Osteoblast (primary cell): Measurements from ENCODE around the gene FAM117A. TPM values are rescaled to one million over a fixed set of nuclear protein-coding genes. Genes with fewer than 3 reads are reported as not detected.

Experiments
- DNase-seq: peaks from one replicate; pipeline ENCODE4 v3.0.0; 2011; ENCODE audit warnings: low spot score, mixed read lengths; ENCODE audit not compliant: insufficient read length; ENCODE audit errors: missing footprints
- H2AFZ ChIP-seq: 2 replicates; pipeline ENCODE4 v1.6.0; 2011; ENCODE audit warnings: mild to moderate bottlenecking, low read length
- H3K27ac ChIP-seq: 2 replicates; pipeline ENCODE4 v1.5.1; 2011; ENCODE audit warnings: mild to moderate bottlenecking, low read depth, low read length, moderate library complexity
- H3K27me3 ChIP-seq: 2 replicates; pipeline ENCODE4 v1.6.0; 2012; ENCODE audit warnings: mild to moderate bottlenecking, control low read depth, inconsistent platforms, low read length, moderate library complexity; ENCODE audit not compliant: insufficient read depth
- H3K36me3 ChIP-seq: 2 replicates; pipeline ENCODE4 v1.5.1; 2011; ENCODE audit warnings: mild to moderate bottlenecking, low read length, control low read depth, moderate library complexity; ENCODE audit not compliant: insufficient read depth
- H3K4me1 ChIP-seq: 2 replicates; pipeline ENCODE4 v1.5.1; 2011; ENCODE audit warnings: mild to moderate bottlenecking, low read length, control low read depth, moderate library complexity; ENCODE audit not compliant: insufficient read depth
- H3K4me2 ChIP-seq: 2 replicates; pipeline ENCODE4 v1.6.0; 2011; ENCODE audit warnings: mild to moderate bottlenecking, low read length; ENCODE audit not compliant: insufficient read depth
- H3K4me3 ChIP-seq: fragments of 200-600 bp; sonication (generic); 3 replicates; pipeline ENCODE4 v1.5.1; 2012; ENCODE audit warnings: mild to moderate bottlenecking, low read length, inconsistent platforms; ENCODE audit not compliant: insufficient read depth
- H3K79me2 ChIP-seq: 2 replicates; pipeline ENCODE4 v1.6.0; 2012; ENCODE audit warnings: mild to moderate bottlenecking, low read length, control low read depth, inconsistent platforms; ENCODE audit not compliant: insufficient read depth
- H3K9me3 ChIP-seq: 2 replicates; pipeline ENCODE4 v1.5.1; 2011; ENCODE audit warnings: low read depth, low read length, control low read depth
- H4K20me1 ChIP-seq: 2 replicates; pipeline ENCODE4 v1.6.0; 2012; ENCODE audit warnings: mild to moderate bottlenecking, low read length, control low read depth; ENCODE audit not compliant: insufficient read depth
- total RNA-seq: library from RNA; depleted of rRNA; stranded (reverse); fragments of >200 nt; gene quantifications from 2 replicates; pipeline ENCODE4 v1.2.3, GENCODE V29; 2012
- TF ChIP-seq, protein P1 (sequence below): IDR thresholded peaks from 2 replicates; pipeline ENCODE4 v1.5.1; 2011; ENCODE audit warnings: mild to moderate bottlenecking, low read depth, low read length, moderate library complexity; ENCODE audit errors: extremely low read depth

The FAM117A gene
- total RNA-seq, 1 donor: 8.7 TPM

DNA sequence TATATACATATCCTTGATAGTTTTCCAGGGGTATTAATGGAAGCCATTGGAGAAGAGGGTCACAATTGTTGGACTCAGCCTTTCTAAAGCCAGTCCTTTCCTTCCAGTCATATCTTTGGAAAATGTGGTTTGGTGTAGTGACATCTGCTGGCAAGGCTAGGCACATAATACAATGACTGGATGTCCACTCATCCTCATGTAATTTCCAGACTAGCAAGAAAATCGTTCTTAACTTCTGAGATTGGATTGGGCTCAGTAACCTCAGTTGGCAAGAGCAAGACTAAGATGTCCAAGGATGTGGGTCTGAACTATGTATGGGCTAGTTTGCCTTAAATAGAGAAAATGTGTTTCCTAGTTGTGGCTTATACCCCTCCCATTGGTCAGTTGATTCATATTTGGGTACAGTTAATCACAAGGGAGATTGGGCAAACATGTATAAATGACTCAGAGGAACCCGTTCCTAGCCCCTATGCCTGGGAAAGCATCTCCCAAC is 15.9 kb upstream of the FAM117A start:
- peak overlapping the region; percentile 49 for H3K4me2 ChIP-seq
- H3K4me1 ChIP-seq: peaks cover 22% of the 10 kb centered on the region
- peak overlapping the region; percentile 71 for H3K27ac ChIP-seq
- no peaks in the 10 kb centered on the region for H3K9me3 ChIP-seq
- H3K4me3 ChIP-seq: no peak overlapping the region
- DNase-seq: peak; percentile 83
- H2AFZ ChIP-seq: peak overlapping the region; percentile 50
- H3K36me3 ChIP-seq: no peaks in the 10 kb centered on the region
- no peaks in the 10 kb centered on the region for H4K20me1 ChIP-seq
- H3K27me3 ChIP-seq: no peaks in the 10 kb centered on the region
- H3K79me2 ChIP-seq: no peaks in the 10 kb centered on the region
- TF ChIP-seq, protein P1, sequence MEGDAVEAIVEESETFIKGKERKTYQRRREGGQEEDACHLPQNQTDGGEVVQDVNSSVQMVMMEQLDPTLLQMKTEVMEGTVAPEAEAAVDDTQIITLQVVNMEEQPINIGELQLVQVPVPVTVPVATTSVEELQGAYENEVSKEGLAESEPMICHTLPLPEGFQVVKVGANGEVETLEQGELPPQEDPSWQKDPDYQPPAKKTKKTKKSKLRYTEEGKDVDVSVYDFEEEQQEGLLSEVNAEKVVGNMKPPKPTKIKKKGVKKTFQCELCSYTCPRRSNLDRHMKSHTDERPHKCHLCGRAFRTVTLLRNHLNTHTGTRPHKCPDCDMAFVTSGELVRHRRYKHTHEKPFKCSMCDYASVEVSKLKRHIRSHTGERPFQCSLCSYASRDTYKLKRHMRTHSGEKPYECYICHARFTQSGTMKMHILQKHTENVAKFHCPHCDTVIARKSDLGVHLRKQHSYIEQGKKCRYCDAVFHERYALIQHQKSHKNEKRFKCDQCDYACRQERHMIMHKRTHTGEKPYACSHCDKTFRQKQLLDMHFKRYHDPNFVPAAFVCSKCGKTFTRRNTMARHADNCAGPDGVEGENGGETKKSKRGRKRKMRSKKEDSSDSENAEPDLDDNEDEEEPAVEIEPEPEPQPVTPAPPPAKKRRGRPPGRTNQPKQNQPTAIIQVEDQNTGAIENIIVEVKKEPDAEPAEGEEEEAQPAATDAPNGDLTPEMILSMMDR: peak; percentile 76

GRCh38 chr17:49779156-49779738 is 15.3 kb upstream of the FAM117A start:
- no peaks in the 10 kb centered on the region for H3K36me3 ChIP-seq
- no peaks in the 10 kb centered on the region for H3K27me3 ChIP-seq
- H3K79me2 ChIP-seq: no peaks in the 10 kb centered on the region
- no peaks in the 10 kb centered on the region for H4K20me1 ChIP-seq
- H2AFZ ChIP-seq: peak overlapping the region; percentile 50
- H3K4me1 ChIP-seq: peaks cover 22% of the 10 kb centered on the region
- no peak overlapping the region for H3K4me3 ChIP-seq
- peak overlapping the region; percentile 71 for H3K27ac ChIP-seq
- TF ChIP-seq, protein P1: no peak
- peak overlapping the region; percentile 49 for H3K4me2 ChIP-seq
- H3K9me3 ChIP-seq: no peaks in the 10 kb centered on the region
- peak; percentile 19 for DNase-seq

DNA sequence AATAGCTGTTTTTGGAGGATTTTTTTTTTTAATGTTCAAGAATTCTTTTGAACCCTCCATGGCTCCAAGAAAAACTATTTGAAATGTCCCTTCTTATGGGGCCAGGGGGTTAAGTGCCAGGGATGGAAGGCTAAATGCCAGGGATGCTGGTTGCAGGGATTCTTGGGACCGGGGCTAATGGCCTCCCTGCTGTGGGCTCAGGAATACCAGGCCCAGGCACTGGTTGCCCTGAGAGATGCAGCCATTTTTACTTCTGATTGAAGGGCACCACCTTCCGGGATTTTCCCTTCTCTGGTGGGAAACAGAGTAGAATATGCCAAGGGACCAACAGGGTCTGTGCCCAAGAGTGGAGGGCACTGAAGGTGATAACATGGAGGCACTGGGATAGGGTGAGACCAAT is 13.6 kb upstream of the FAM117A start:
- H3K27ac ChIP-seq: no peak overlapping the region
- no peak overlapping the region for H3K4me2 ChIP-seq
- no peaks in the 10 kb centered on the region for H3K9me3 ChIP-seq
- no peaks in the 10 kb centered on the region for H3K36me3 ChIP-seq
- no peaks in the 10 kb centered on the region for H4K20me1 ChIP-seq
- no peaks in the 10 kb centered on the region for H3K79me2 ChIP-seq
- H3K4me1 ChIP-seq: peaks cover 12% of the 10 kb centered on the region
- no peak for DNase-seq
- H2AFZ ChIP-seq: no peak overlapping the region
- H3K27me3 ChIP-seq: no peaks in the 10 kb centered on the region
- TF ChIP-seq, protein P1: no peak
- H3K4me3 ChIP-seq: no peak overlapping the region

GRCh38 chr17:49776551-49777300 is 12.8 kb upstream of the FAM117A start:
- H2AFZ ChIP-seq: no peak overlapping the region
- no peak overlapping the region for H3K27ac ChIP-seq
- H3K36me3 ChIP-seq: no peaks in the 10 kb centered on the region
- DNase-seq: no peak
- H3K4me3 ChIP-seq: no peak overlapping the region
- TF ChIP-seq, protein P1: no peak
- no peaks in the 10 kb centered on the region for H3K79me2 ChIP-seq
- H3K9me3 ChIP-seq: no peaks in the 10 kb centered on the region
- H3K27me3 ChIP-seq: no peaks in the 10 kb centered on the region
- no peaks in the 10 kb centered on the region for H4K20me1 ChIP-seq
- peaks cover 12% of the 10 kb centered on the region for H3K4me1 ChIP-seq
- no peak overlapping the region for H3K4me2 ChIP-seq
